ENCODE data around the gene BRI3. TPM values are rescaled to one million over a fixed set of nuclear protein-coding genes. Genes with fewer than 3 reads are reported as not detected.

Gene BRI3
- total and polyA plus RNA-seq, 2 of the 8 experiments (the other 6 are each of a cell fraction or from before 2014, with no cell fraction given), result 77.5 to 93.4 TPM

DNA sequence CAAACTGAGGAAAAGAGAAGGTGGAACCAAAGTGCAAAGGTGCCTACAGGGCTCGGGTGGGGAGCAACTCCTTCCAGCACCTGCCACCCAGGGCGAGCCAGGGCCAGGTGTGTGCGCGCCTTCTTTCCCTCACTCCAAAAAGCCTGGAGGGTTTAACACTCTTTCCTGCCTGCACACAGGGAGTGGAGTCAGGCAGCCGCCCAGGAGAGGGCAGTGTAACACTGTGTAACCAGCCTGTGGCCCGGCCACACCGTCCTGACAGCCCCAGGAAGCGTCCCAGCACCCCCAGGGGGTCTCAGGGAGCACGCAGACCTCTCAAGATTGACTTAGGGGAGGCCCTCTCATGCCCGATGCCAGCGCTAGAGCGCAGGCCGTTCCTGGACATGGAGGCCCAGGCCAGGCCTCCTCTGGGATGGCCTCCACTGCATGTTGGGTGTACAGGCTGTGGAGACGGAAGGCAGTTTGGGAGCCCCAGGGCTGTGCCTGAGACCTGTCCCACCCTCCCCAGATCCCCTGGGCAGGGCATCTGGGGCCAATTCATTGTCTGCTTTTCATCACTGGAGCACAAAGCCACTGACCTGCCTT lies 13.4 kb downstream of the BRI3 start:
- H3K14ac ChIP-seq (ENCODE audit: insufficient read length), result no peak overlapping the region
- 45% methylated on average over 14 of the region's 14 CpGs; no CpG with 5 or more reads in 1 of the 2 experiments for WGBS, 2 experiments (ENCODE audit: extremely low coverage in 1 of 2, insufficient coverage in 1 of 2, insufficient read length in 1 of 2, insufficient replicate concordance in 2 of 2, low coverage in 1 of 2, low lambda C conversion rate in 2 of 2, missing lambda C conversion rate in 1 of 2)
- peak; percentile 70 to 91 for DNase-seq (ENCODE audit: low read depth in 1 of 2, low spot score in 2 of 2)
- H3K4me3 ChIP-seq (ENCODE audit: extremely low read depth in 1 of 4, insufficient read depth in 2 of 4, low read depth in 3 of 4, low read length in 4 of 4), result no peak overlapping the region
- no peak overlapping the region for H4K91ac ChIP-seq (replicated peaks; ENCODE audit: insufficient read length, low read length)
- ChIA-PET CTCF (ENCODE audit: partially characterized antibody) (interaction anchor here (0.6 to 8.1 kb wide), 21 partner anchors 10 to 546 kb away, joined by 3 to 57 read pairs (median 4); partner anchors contain the start of gene BAIAP2L1), POLR2A (ENCODE audit: partially characterized antibody) (interaction anchor here (1.4 to 1.8 kb wide), 3 partner anchors 11 to 106 kb away, joined by 5 to 7 read pairs (median 7); partner anchors contain the start of gene BAIAP2L1)
- no peak overlapping the region for H2AFZ ChIP-seq (ENCODE audit: low read length)
- H3K27ac ChIP-seq (ENCODE audit: low read depth, low read length), result no peak overlapping the region
- no peak overlapping the region for H3K4ac ChIP-seq (replicated peaks; ENCODE audit: insufficient read length, low read depth, low read length)
- H4K8ac ChIP-seq (ENCODE audit: extremely low read depth, insufficient read depth, low read length), result no peak overlapping the region; the same call in 1 of the 2 replicates
- H2BK12ac ChIP-seq (ENCODE audit: low read depth, low read length), result no peak overlapping the region
- H3K79me2 ChIP-seq (ENCODE audit: control insufficient read depth in 1 of 2, insufficient read depth in 2 of 2, low read length in 2 of 2), result peaks cover 0 to under 1% of the 10 kb centered on the region in 2 experiments; a peak in 1 of 4 replicates
- no peaks in the 10 kb centered on the region for H3K9me3 ChIP-seq (ENCODE audit: insufficient read depth in 2 of 2, low read depth in 1 of 2, low read length in 1 of 2)
- no peak overlapping the region for H4K5ac ChIP-seq (ENCODE audit: insufficient read length, low read depth, low read length)
- no peaks in the 10 kb centered on the region for H3K23me2 ChIP-seq (ENCODE audit: low read depth, low read length)
- no peaks in the 10 kb centered on the region for H3K27me3 ChIP-seq (replicated peaks in 1 of 4; ENCODE audit: control insufficient read depth in 3 of 4, extremely low read depth in 1 of 4, insufficient read depth in 3 of 4, low read length in 3 of 4)
- no peak overlapping the region for H3K4me2 ChIP-seq (ENCODE audit: insufficient read depth in 1 of 2, low read depth in 2 of 2, low read length in 2 of 2)
- no peak overlapping the region for H2BK5ac ChIP-seq (ENCODE audit: low read depth, low read length)
- peaks cover 0 to 10% (median 3%) of the 10 kb centered on the region in 4 experiments; a peak in 5 of 7 replicates for H3K4me1 ChIP-seq (replicated peaks in 1 of 4; ENCODE audit: control insufficient read depth in 3 of 4, insufficient read depth in 4 of 4, low read length in 3 of 4)
- H2AK5ac ChIP-seq (ENCODE audit: low read depth, low read length), result no peak overlapping the region
- H3K18ac ChIP-seq (ENCODE audit: extremely low read depth, low read length), result no peak overlapping the region
- no peak for FAIRE-seq
- H3K9ac ChIP-seq (replicated peaks in 1 of 4; ENCODE audit: extremely low read depth in 1 of 4, low read depth in 3 of 4, low read length in 3 of 4), result no peak overlapping the region
- H2BK120ac ChIP-seq (replicated peaks; ENCODE audit: low read depth, low read length), result no peak overlapping the region
- H2BK20ac ChIP-seq (ENCODE audit: low read length), result no peak overlapping the region
- H4K20me1 ChIP-seq (replicated peaks in 1 of 2; ENCODE audit: control insufficient read depth in 1 of 2, insufficient read depth in 2 of 2, low read length in 2 of 2), result peaks cover 16 to 22% of the 10 kb centered on the region in 2 experiments
- no peaks in the 10 kb centered on the region for H3K79me1 ChIP-seq (ENCODE audit: low read depth, low read length)
- H3K23ac ChIP-seq (ENCODE audit: insufficient read length), result no peak overlapping the region
- peaks cover 7 to 20% (median 12%) of the 10 kb centered on the region in 4 experiments; a peak in 7 of 8 replicates for H3K36me3 ChIP-seq (ENCODE audit: control insufficient read depth in 2 of 4, insufficient read depth in 4 of 4, low read length in 3 of 4)
- H3K56ac ChIP-seq (replicated peaks; ENCODE audit: insufficient read length, low read depth, low read length), result no peak overlapping the region
- no peak overlapping the region for H2BK15ac ChIP-seq (ENCODE audit: low read length)
- TF ChIP-seq, protein P1, sequence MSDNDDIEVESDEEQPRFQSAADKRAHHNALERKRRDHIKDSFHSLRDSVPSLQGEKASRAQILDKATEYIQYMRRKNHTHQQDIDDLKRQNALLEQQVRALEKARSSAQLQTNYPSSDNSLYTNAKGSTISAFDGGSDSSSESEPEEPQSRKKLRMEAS (IDR thresholded peaks at IDR 0.05), result peak; percentile 32; the same call in 1 of the 2 replicates
- TF ChIP-seq POU5F1 (IDR thresholded peaks at IDR 0.05; ENCODE audit: low read depth, low read length) (no peak; the same call in 1 of the 2 replicates), JUND (IDR thresholded peaks at IDR 0.05; ENCODE audit: low read length) (0 out of 2 replicates have a peak, but pooled peaks have one; percentile 36), RAD21 (IDR thresholded peaks at IDR 0.05 in 1 of 2, conservative IDR thresholded peaks at IDR 0.05 in 1 of 2; ENCODE audit: low read depth in 2 of 2, low read length in 2 of 2) (peak; percentile 92 to 95), TBP (IDR thresholded peaks at IDR 0.05; ENCODE audit: low read depth, low read length) (no peak), CREB1 (IDR thresholded peaks at IDR 0.05) (peak; percentile 34; the same call in 1 of the 2 replicates), SP2 (IDR thresholded peaks at IDR 0.05; ENCODE audit: low read length) (no peak), SIN3A (conservative IDR thresholded peaks at IDR 0.05 in 1 of 2, IDR thresholded peaks at IDR 0.05 in 1 of 2; ENCODE audit: low read depth in 1 of 2, low read length in 2 of 2) (peak in 1 of 2 experiments; percentile 62; a peak in 1 of 4 replicates), CHD2 (IDR thresholded peaks at IDR 0.05; ENCODE audit: low read length) (0 out of 2 replicates have a peak, but pooled peaks have one; percentile 14), TCF12 (IDR thresholded peaks at IDR 0.05; ENCODE audit: low read depth, low read length) (no peak)
